H1 (cell line): ENCODE results near the gene PRKCA. TPM values are rescaled to one million over a fixed set of nuclear protein-coding genes. Genes with fewer than 3 reads are reported as not detected.

ENCODE experiments used
- CTCF ChIA-PET: fragments of 300-600 bp; sonication (Branson Sonifier 250); formaldehyde crosslinking; loops from one replicate; lab custom pipeline; 2021; ENCODE audit not compliant: partially characterized antibody; lab: Charles Lee
- POLR2A ChIA-PET: fragments of 300-600 bp; sonication (Branson Sonifier 250); formaldehyde crosslinking; loops from one replicate; lab custom pipeline; 2021; ENCODE audit warnings: inconsistent platforms; ENCODE audit not compliant: partially characterized antibody; lab: Charles Lee
- DNase-seq, 2 experiments: peaks; one replicate each; pipeline versions ENCODE4 v3.0.0 to v3.0.0-alpha.2; 2010 to 2022; ENCODE audit warnings: low spot score in 2 of 2, low read depth in 1 of 2, mixed read lengths in 1 of 2
- FAIRE-seq: peaks from 2 replicates; lab custom pipeline; 2011; peaks lifted over from hg19 to GRCh38; lab: Jason Lieb, UNC
- H2AFZ ChIP-seq: 2 replicates; pipeline ENCODE4 v1.8.1; 2012; ENCODE audit warnings: low read length, inconsistent platforms
- H2AK5ac ChIP-seq: 2 replicates; pipeline ENCODE4 v1.6.1; 2013; ENCODE audit warnings: low read depth, low read length
- H2BK120ac ChIP-seq: replicated peaks from 2 replicates; pipeline ENCODE3; 2013; ENCODE audit warnings: low read depth, low read length, inconsistent platforms
- H2BK12ac ChIP-seq: 2 replicates; pipeline ENCODE4 v1.6.1; 2013; ENCODE audit warnings: low read depth, low read length
- H2BK15ac ChIP-seq: 2 replicates; pipeline ENCODE4 v1.6.1; 2013; ENCODE audit warnings: low read length
- H2BK20ac ChIP-seq: 2 replicates; pipeline ENCODE4 v1.6.1; 2013; ENCODE audit warnings: low read length
- H2BK5ac ChIP-seq: 2 replicates; pipeline ENCODE4 v1.6.1; 2013; ENCODE audit warnings: low read depth, low read length
- H3K14ac ChIP-seq: 2 replicates; pipeline ENCODE4 v1.6.1; 2013; ENCODE audit warnings: inconsistent platforms; ENCODE audit not compliant: insufficient read length
- H3K18ac ChIP-seq: 2 replicates; pipeline ENCODE4 v1.6.1; 2013; ENCODE audit warnings: low read length; ENCODE audit errors: extremely low read depth
- H3K23ac ChIP-seq: 2 replicates; pipeline ENCODE4 v1.6.1; 2013; ENCODE audit warnings: inconsistent platforms; ENCODE audit not compliant: insufficient read length
- H3K23me2 ChIP-seq: 2 replicates; pipeline ENCODE4 v1.6.1; 2013; ENCODE audit warnings: low read depth, low read length
- H3K27ac ChIP-seq: 2 replicates; pipeline ENCODE4 v1.6.1; 2011; ENCODE audit warnings: low read depth, low read length, inconsistent platforms
- H3K27me3 ChIP-seq, 4 experiments: replicated peaks in 1 of 4; 1 replicate in 1 of 4; 2 replicates in 3 of 4; pipeline versions ENCODE4 v1.6.1 to v1.8.1; 2011 to 2013; ENCODE audit warnings: low read length in 3 of 4, mild to moderate bottlenecking in 3 of 4, inconsistent platforms in 2 of 4, mixed read lengths in 2 of 4, moderate library complexity in 1 of 4; ENCODE audit not compliant: control insufficient read depth in 3 of 4, insufficient read depth in 3 of 4; ENCODE audit errors: extremely low read depth in 1 of 4
- H3K36me3 ChIP-seq, 4 experiments: 2 replicates each; pipeline versions ENCODE4 v1.6.1 to v1.8.1; 2011 to 2013; ENCODE audit warnings: mild to moderate bottlenecking in 4 of 4, low read length in 3 of 4, moderate library complexity in 2 of 4, control low read depth in 1 of 4, inconsistent platforms in 1 of 4; ENCODE audit not compliant: insufficient read depth in 4 of 4, control insufficient read depth in 2 of 4
- H3K4ac ChIP-seq: replicated peaks from 2 replicates; pipeline ENCODE3; 2013; ENCODE audit warnings: low read length, low read depth, mixed read lengths, inconsistent platforms; ENCODE audit not compliant: insufficient read length
- H3K4me1 ChIP-seq, 4 experiments: replicated peaks in 1 of 4; 1 replicate in 1 of 4; 2 replicates in 3 of 4; pipeline versions ENCODE4 v1.6.1 to v1.8.1; 2011 to 2013; ENCODE audit warnings: low read length in 3 of 4, inconsistent platforms in 2 of 4, mixed read lengths in 1 of 4; ENCODE audit not compliant: insufficient read depth in 4 of 4, control insufficient read depth in 3 of 4
- H3K4me2 ChIP-seq, 2 experiments: 2 replicates each; pipeline versions ENCODE4 v1.6.1 to v1.8.1; 2011 to 2013; ENCODE audit warnings: low read depth in 2 of 2, low read length in 2 of 2, control low read depth in 1 of 2, inconsistent platforms in 1 of 2, mild to moderate bottlenecking in 1 of 2; ENCODE audit not compliant: insufficient read depth in 1 of 2
- H3K4me3 ChIP-seq, 4 experiments: fragments of 200-600, 300-600 bp in 1 of 4; sonication (generic), shearing (Covaris generic), sonication (Bioruptor Twin) in 1 of 4; 2 replicates each; pipeline versions ENCODE4 v1.5.1 to v1.8.1; 2011 to 2016; ENCODE audit warnings: low read length in 4 of 4, low read depth in 3 of 4, control low read depth in 2 of 4, inconsistent platforms in 2 of 4, mild to moderate bottlenecking in 2 of 4, mixed read lengths in 1 of 4, moderate library complexity in 1 of 4; ENCODE audit not compliant: insufficient read depth in 2 of 4; ENCODE audit errors: extremely low read depth in 1 of 4
- H3K56ac ChIP-seq: replicated peaks from 2 replicates; pipeline ENCODE3; 2013; ENCODE audit warnings: low read depth, mild to moderate bottlenecking, mixed read lengths, low read length, inconsistent platforms; ENCODE audit not compliant: insufficient read length
- H3K79me1 ChIP-seq: 2 replicates; pipeline ENCODE4 v1.6.1; 2013; ENCODE audit warnings: low read depth, low read length, control low read depth
- H3K79me2 ChIP-seq, 2 experiments: 2 replicates each; pipeline versions ENCODE4 v1.6.1 to v1.8.1; 2012 to 2013; ENCODE audit warnings: low read length in 2 of 2, mild to moderate bottlenecking in 2 of 2, inconsistent platforms in 1 of 2; ENCODE audit not compliant: insufficient read depth in 2 of 2, control insufficient read depth in 1 of 2
- H3K9ac ChIP-seq, 4 experiments: replicated peaks in 1 of 4; 1 replicate in 1 of 4; 2 replicates in 3 of 4; pipeline versions ENCODE4 v1.6.1 to v1.8.1; 2011 to 2013; ENCODE audit warnings: low read depth in 3 of 4, low read length in 3 of 4, control low read depth in 2 of 4, mild to moderate bottlenecking in 2 of 4, moderate library complexity in 2 of 4, inconsistent platforms in 1 of 4; ENCODE audit errors: extremely low read depth in 1 of 4
- H3K9me3 ChIP-seq, 2 experiments: 2 replicates each; pipeline versions ENCODE4 v1.6.1 to v1.8.1; 2012 to 2013; ENCODE audit warnings: mild to moderate bottlenecking in 2 of 2, moderate library complexity in 2 of 2, control low read depth in 1 of 2, inconsistent platforms in 1 of 2, low read depth in 1 of 2, low read length in 1 of 2, mixed read lengths in 1 of 2; ENCODE audit not compliant: insufficient read depth in 2 of 2
- H4K20me1 ChIP-seq, 2 experiments: replicated peaks in 1 of 2; 2 replicates each; pipeline versions ENCODE3 to v1.8.1; 2011 to 2013; ENCODE audit warnings: inconsistent platforms in 2 of 2, low read length in 2 of 2, mild to moderate bottlenecking in 1 of 2; ENCODE audit not compliant: insufficient read depth in 2 of 2, control insufficient read depth in 1 of 2
- H4K5ac ChIP-seq: 2 replicates; pipeline ENCODE4 v1.6.1; 2013; ENCODE audit warnings: low read length, low read depth, mixed read lengths, inconsistent platforms; ENCODE audit not compliant: insufficient read length
- H4K8ac ChIP-seq: 2 replicates; pipeline ENCODE4 v1.8.0; 2013; ENCODE audit warnings: mild to moderate bottlenecking, moderate library complexity, low read length, inconsistent platforms; ENCODE audit not compliant: insufficient read depth; ENCODE audit errors: extremely low read depth
- H4K91ac ChIP-seq: replicated peaks from 2 replicates; pipeline ENCODE3; 2013; ENCODE audit warnings: low read length, mixed read lengths, inconsistent platforms; ENCODE audit not compliant: insufficient read length
- BRCA1 ChIP-seq: IDR thresholded peaks from 2 replicates; pipeline ENCODE4 v1.6.1; 2012; ENCODE audit warnings: low read depth, low read length, improper control_type of control experiment
- GABPA ChIP-seq: IDR thresholded peaks from 2 replicates; pipeline ENCODE4 v1.6.1; 2011; ENCODE audit warnings: mild to moderate bottlenecking, low read length, moderate library complexity, borderline replicate concordance; ENCODE audit not compliant: insufficient read depth
- RFX5 ChIP-seq: IDR thresholded peaks from 2 replicates; pipeline ENCODE4 v1.6.1; 2011; ENCODE audit warnings: low read depth, low read length, improper control_type of control experiment, borderline replicate concordance
- WGBS, 2 experiments: shearing (Covaris generic) in 1 of 2; methylation state at CpG; one replicate each; pipeline versions ENCODE4 v1.1.6 to v1.1.7; 2013 to 2015; ENCODE audit warnings: low lambda C conversion rate in 2 of 2, mixed read lengths in 2 of 2, inconsistent platforms in 1 of 2, low coverage in 1 of 2, missing lambda C conversion rate in 1 of 2; ENCODE audit not compliant: insufficient replicate concordance in 2 of 2, insufficient coverage in 1 of 2, insufficient read length in 1 of 2; ENCODE audit errors: extremely low coverage in 1 of 2, missing lambda C conversion rate in 1 of 2; 5-methylcytosine and 5-hydroxymethylcytosine counted together
- polyA plus RNA-seq, 7 experiments: library from polyadenylated mRNA; depleted of rRNA in 3 of 7; stranded (reverse) in 5 of 7; unstranded in 2 of 7; fragments of >200 nt in 5 of 7; fragments of 200-250 nt in 2 of 7; gene quantifications; 1 replicate in 5 of 7; 2 replicates in 1 of 7; 4 replicates in 1 of 7; pipeline versions ENCODE4 v1.2.1 to v1.2.3, GENCODE V29; 2011 to 2013; ENCODE audit warnings: missing spikeins in 2 of 7, mixed read lengths in 2 of 7
- total RNA-seq: library from RNA; stranded (reverse); fragmentation: NEBNext Ultra II Directional; extraction: Animal tissue kit (Norgen Biotek cat#: 25700); gene quantifications from 2 replicates; pipeline ENCODE4 v1.2.1, GENCODE V29; 2021

Gene PRKCA
- total and polyA plus RNA-seq, 2 of the 8 experiments (the other 6 are each of a cell fraction or from before 2014, with no cell fraction given): 5.8 to 17.8 TPM

- DNase-seq (no peak), FAIRE-seq (no peak)
- H3K4me2 ChIP-seq: no peak overlapping the region
- no peaks in the 10 kb centered on the region for H3K79me2 ChIP-seq
- no peak overlapping the region for H3K27ac ChIP-seq
- H4K8ac ChIP-seq: no peak overlapping the region
- H3K36me3 ChIP-seq: no peaks in the 10 kb centered on the region
- no peak overlapping the region for H2BK120ac ChIP-seq
- H2AK5ac ChIP-seq: no peak overlapping the region
- ChIA-PET CTCF (interaction anchor here (0.9 to 1.1 kb wide), 2 partner anchors 22 to 83 kb away, joined by 3 read pairs; no protein-coding TSS in a partner anchor), POLR2A (interaction anchor here (0.7 kb wide), 1 partner anchor 8 kb away, joined by 4 read pairs; no protein-coding TSS in a partner anchor)
- no peak overlapping the region for H2BK20ac ChIP-seq
- TF ChIP-seq BRCA1 (no peak), RFX5 (peak; percentile 89), GABPA (no peak)
- H4K5ac ChIP-seq: no peak overlapping the region
- H3K9me3 ChIP-seq: no peaks in the 10 kb centered on the region
- H3K18ac ChIP-seq: no peak overlapping the region
- no peak overlapping the region for H3K4me3 ChIP-seq
- no peak overlapping the region for H2AFZ ChIP-seq
- no peaks in the 10 kb centered on the region for H3K23me2 ChIP-seq
- no peak overlapping the region for H2BK5ac ChIP-seq
- no peak overlapping the region for H3K14ac ChIP-seq
- no peaks in the 10 kb centered on the region for H3K4me1 ChIP-seq
- no peak overlapping the region for H2BK15ac ChIP-seq
- no peaks in the 10 kb centered on the region for H3K79me1 ChIP-seq
- H3K9ac ChIP-seq: no peak overlapping the region
- WGBS, 2 experiments: 88% methylated on average over 12 of the region's 12 CpGs; no CpG with 5 or more reads in 1 of the 2 experiments
- no peak overlapping the region for H3K4ac ChIP-seq
- no peaks in the 10 kb centered on the region for H3K27me3 ChIP-seq
- no peak overlapping the region for H4K91ac ChIP-seq
- no peak overlapping the region for H3K56ac ChIP-seq
- no peak overlapping the region for H3K23ac ChIP-seq
- H2BK12ac ChIP-seq: no peak overlapping the region
- H4K20me1 ChIP-seq: no peaks in the 10 kb centered on the region
Observed at GRCh38 chr17:66810951-66811682, 508.7 kb downstream of the PRKCA start.
